Measurements from ENCODE around the gene INCA1.

INCA1 gene

DNA sequence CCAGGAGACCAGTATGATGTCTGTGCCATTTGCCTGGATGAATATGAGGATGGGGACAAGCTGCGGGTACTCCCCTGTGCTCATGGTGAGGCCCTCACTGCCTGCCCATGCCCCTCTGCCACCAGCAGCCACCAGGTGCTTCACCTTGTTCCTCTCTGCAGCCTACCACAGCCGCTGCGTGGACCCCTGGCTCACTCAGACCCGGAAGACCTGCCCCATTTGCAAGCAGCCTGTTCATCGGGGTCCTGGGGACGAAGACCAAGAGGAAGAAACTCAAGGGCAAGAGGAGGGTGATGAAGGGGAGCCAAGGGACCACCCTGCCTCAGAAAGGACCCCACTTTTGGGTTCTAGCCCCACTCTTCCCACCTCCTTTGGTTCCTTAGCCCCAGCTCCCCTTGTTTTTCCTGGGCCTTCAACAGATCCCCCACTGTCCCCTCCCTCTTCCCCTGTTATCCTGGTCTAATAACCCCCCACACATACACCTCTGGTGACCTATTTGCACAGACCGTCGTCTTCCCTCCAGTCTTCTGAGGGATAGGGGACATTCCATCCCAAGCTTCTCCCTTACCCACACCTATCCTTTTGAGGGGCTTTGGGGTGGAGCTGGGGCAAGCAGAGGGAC is 52.7 kb downstream of the INCA1 start:
- H3K27me3 ChIP-seq (ENCODE audit: control insufficient read depth in 2 of 2, insufficient read depth in 2 of 2, low read length in 2 of 2), result no peaks in the 10 kb centered on the region
- H3K4me3 ChIP-seq (ENCODE audit: low read length in 2 of 2), result peak overlapping the region in 1 of 2 donors; percentile 54
- no peaks in the 10 kb centered on the region for H3K9me3 ChIP-seq (ENCODE audit: control insufficient read depth in 2 of 2, low read length in 2 of 2)
- peaks cover 37 to 40% of the 10 kb centered on the region in 2 donors for H3K4me1 ChIP-seq (ENCODE audit: control insufficient read depth in 2 of 2, insufficient read depth in 2 of 2, low read length in 2 of 2)
- peaks cover 40 to 42% of the 10 kb centered on the region in 2 donors for H3K36me3 ChIP-seq (ENCODE audit: control insufficient read depth in 2 of 2, insufficient read depth in 2 of 2, low read length in 2 of 2)
- peak overlapping the region; percentile 73 to 100 for H3K27ac ChIP-seq (ENCODE audit: low read depth in 2 of 2, low read length in 2 of 2)
- H3K9ac ChIP-seq (ENCODE audit: low read depth in 1 of 2, low read length in 2 of 2), result peak overlapping the region; percentile 11 to 41

DNA sequence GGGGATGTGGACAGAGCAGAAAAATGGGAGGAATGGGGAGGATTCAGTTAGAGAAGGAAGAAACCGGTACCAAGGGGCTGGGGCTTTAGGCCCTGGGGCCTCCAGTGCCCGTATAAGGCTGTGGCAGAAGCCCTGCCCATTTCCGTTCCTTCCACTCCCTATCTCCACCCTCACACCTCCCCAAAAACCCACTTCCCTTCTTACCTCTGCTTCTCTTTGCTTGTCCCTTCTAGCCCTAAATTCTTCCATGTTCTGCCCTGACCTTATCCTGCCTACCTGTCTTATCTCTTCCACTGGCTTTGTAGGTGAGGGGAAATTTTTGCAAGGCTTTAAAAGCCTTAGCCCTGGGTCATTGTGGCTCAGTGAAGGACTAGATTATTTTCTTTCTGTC is 53.2 kb downstream of the INCA1 start:
- H3K27ac ChIP-seq (ENCODE audit: low read depth in 2 of 2, low read length in 2 of 2), result peak overlapping the region; percentile 73 to 100
- no peaks in the 10 kb centered on the region for H3K9me3 ChIP-seq (ENCODE audit: control insufficient read depth in 2 of 2, low read length in 2 of 2)
- H3K4me1 ChIP-seq (ENCODE audit: control insufficient read depth in 2 of 2, insufficient read depth in 2 of 2, low read length in 2 of 2), result peaks cover 39 to 42% of the 10 kb centered on the region in 2 donors
- no peaks in the 10 kb centered on the region for H3K27me3 ChIP-seq (ENCODE audit: control insufficient read depth in 2 of 2, insufficient read depth in 2 of 2, low read length in 2 of 2)
- H3K36me3 ChIP-seq (ENCODE audit: control insufficient read depth in 2 of 2, insufficient read depth in 2 of 2, low read length in 2 of 2), result peaks cover 40 to 42% of the 10 kb centered on the region in 2 donors
- H3K9ac ChIP-seq (ENCODE audit: low read depth in 1 of 2, low read length in 2 of 2), result peak overlapping the region in 1 of 2 donors; percentile 32
- peak overlapping the region in 1 of 2 donors; percentile 54 for H3K4me3 ChIP-seq (ENCODE audit: low read length in 2 of 2)

DNA sequence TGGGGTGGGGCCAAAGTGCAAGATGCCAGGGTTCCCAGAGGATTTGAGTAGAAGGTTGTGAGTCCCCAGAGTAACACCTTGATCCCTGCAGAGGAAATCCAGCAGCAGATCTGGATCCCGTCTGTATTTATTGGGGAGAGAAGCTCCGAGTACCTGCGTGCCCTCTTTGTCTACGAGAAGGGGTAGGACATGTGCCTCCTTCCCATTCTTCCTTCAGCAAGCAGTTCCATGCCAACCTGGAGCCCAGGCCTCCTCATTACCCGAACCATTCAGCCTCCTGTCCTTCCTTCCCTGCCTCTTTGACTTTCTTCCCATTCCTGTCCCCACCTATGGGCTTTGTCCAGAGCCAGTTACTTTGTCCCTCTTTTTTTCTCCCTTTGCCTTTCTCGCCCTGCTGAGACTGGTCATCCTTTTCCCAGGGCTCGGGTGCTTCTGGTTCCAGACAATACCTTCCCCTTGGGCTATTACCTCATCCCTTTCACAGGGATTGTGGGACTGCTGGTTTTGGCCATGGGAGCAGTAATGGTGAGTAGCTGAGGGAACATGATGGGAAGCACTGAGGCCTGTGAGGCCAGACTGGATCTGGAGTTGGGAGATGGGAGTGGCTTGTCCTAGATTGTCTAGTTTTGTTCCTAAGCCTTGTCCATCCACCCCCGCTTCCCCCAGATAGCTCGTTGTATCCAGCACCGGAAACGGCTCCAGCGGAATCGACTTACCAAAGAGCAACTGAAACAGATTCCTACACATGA is 54.4 kb downstream of the INCA1 start:
- H3K27me3 ChIP-seq (ENCODE audit: control insufficient read depth in 2 of 2, insufficient read depth in 2 of 2, low read length in 2 of 2), result no peaks in the 10 kb centered on the region
- no peaks in the 10 kb centered on the region for H3K9me3 ChIP-seq (ENCODE audit: control insufficient read depth in 2 of 2, low read length in 2 of 2)
- peaks cover 45 to 47% of the 10 kb centered on the region in 2 donors for H3K36me3 ChIP-seq (ENCODE audit: control insufficient read depth in 2 of 2, insufficient read depth in 2 of 2, low read length in 2 of 2)
- H3K9ac ChIP-seq (ENCODE audit: low read depth in 1 of 2, low read length in 2 of 2), result no peak overlapping the region
- H3K27ac ChIP-seq (ENCODE audit: low read depth in 2 of 2, low read length in 2 of 2), result peak overlapping the region in 1 of 2 donors; percentile 2
- H3K4me3 ChIP-seq (ENCODE audit: low read length in 2 of 2), result no peak overlapping the region
- peaks cover 52 to 54% of the 10 kb centered on the region in 2 donors for H3K4me1 ChIP-seq (ENCODE audit: control insufficient read depth in 2 of 2, insufficient read depth in 2 of 2, low read length in 2 of 2)

- Histone ChIP-seq H3K36me3 (ENCODE audit: control insufficient read depth in 2 of 2, insufficient read depth in 2 of 2, low read length in 2 of 2) (peaks cover 48 to 58% of the 10 kb centered on the region in 2 donors), H3K27ac (ENCODE audit: low read depth in 2 of 2, low read length in 2 of 2) (peak overlapping the region; percentile 89 to 91)
Measured at GRCh38 chr17:4941319-4941610, 56.1 kb downstream of the INCA1 start.

GRCh38 chr17:4940555-4941318 is 56.6 kb downstream of the INCA1 start:
- Histone ChIP-seq H3K4me3 (ENCODE audit: low read length in 2 of 2) (peak overlapping the region; percentile 79 to 87), H3K9ac (ENCODE audit: low read depth in 1 of 2, low read length in 2 of 2) (peak overlapping the region; percentile 92 to 99), H3K36me3 (ENCODE audit: control insufficient read depth in 2 of 2, insufficient read depth in 2 of 2, low read length in 2 of 2) (peaks cover 43 to 57% of the 10 kb centered on the region in 2 donors), H3K27me3 (ENCODE audit: control insufficient read depth in 2 of 2, insufficient read depth in 2 of 2, low read length in 2 of 2) (no peaks in the 10 kb centered on the region), H3K4me1 (ENCODE audit: control insufficient read depth in 2 of 2, insufficient read depth in 2 of 2, low read length in 2 of 2) (peaks cover 41% of the 10 kb centered on the region in 2 donors), H3K9me3 (ENCODE audit: control insufficient read depth in 2 of 2, low read length in 2 of 2) (no peaks in the 10 kb centered on the region), H3K27ac (ENCODE audit: low read depth in 2 of 2, low read length in 2 of 2) (peak overlapping the region; percentile 89 to 91)

More at GRCh38 chr17:4941319-4941610, 56.1 kb downstream of the INCA1 start:
- H3K27me3 ChIP-seq (ENCODE audit: control insufficient read depth in 2 of 2, insufficient read depth in 2 of 2, low read length in 2 of 2), result no peaks in the 10 kb centered on the region
- H3K4me3 ChIP-seq (ENCODE audit: low read length in 2 of 2), result peak overlapping the region; percentile 79 to 87
- H3K9ac ChIP-seq (ENCODE audit: low read depth in 1 of 2, low read length in 2 of 2), result peak overlapping the region; percentile 92 to 99
- H3K4me1 ChIP-seq (ENCODE audit: control insufficient read depth in 2 of 2, insufficient read depth in 2 of 2, low read length in 2 of 2), result peaks cover 46% of the 10 kb centered on the region in 2 donors
- no peaks in the 10 kb centered on the region for H3K9me3 ChIP-seq (ENCODE audit: control insufficient read depth in 2 of 2, low read length in 2 of 2)

- Histone ChIP-seq H3K27ac (ENCODE audit: low read depth in 2 of 2, low read length in 2 of 2) (peak within 1 kb of the TSS; percentile 89 to 91), H3K36me3 (ENCODE audit: control insufficient read depth in 2 of 2, insufficient read depth in 2 of 2, low read length in 2 of 2) (peaks cover 41 to 49% of the 10 kb centered on the region in 2 donors), H3K4me1 (ENCODE audit: control insufficient read depth in 2 of 2, insufficient read depth in 2 of 2, low read length in 2 of 2) (peaks cover 33 to 34% of the 10 kb centered on the region in 2 donors), H3K9me3 (ENCODE audit: control insufficient read depth in 2 of 2, low read length in 2 of 2) (no peaks in the 10 kb centered on the region), H3K4me3 (ENCODE audit: low read length in 2 of 2) (peak within 1 kb of the TSS; percentile 79 to 87), H3K9ac (ENCODE audit: low read depth in 1 of 2, low read length in 2 of 2) (peak within 1 kb of the TSS; percentile 92 to 99), H3K27me3 (ENCODE audit: control insufficient read depth in 2 of 2, insufficient read depth in 2 of 2, low read length in 2 of 2) (no peaks in the 10 kb centered on the region)
Measured at GRCh38 chr17:4939796-4940554, 57.3 kb downstream of the INCA1 start, which contains the start of the genes RNF167 and SLC25A11. TSS of gene RNF167 (plus strand) at chr17:4940268. CDS start at chr17:4940910, 642 bp downstream. TSS of gene SLC25A11 (minus strand) at chr17:4940046. CDS start at chr17:4939910, 136 bp downstream.

- no peaks in the 10 kb centered on the region for H3K27me3 ChIP-seq (ENCODE audit: control insufficient read depth in 2 of 2, insufficient read depth in 2 of 2, low read length in 2 of 2)
- peak overlapping the region; percentile 79 to 87 for H3K4me3 ChIP-seq (ENCODE audit: low read length in 2 of 2)
- peaks cover 29 to 31% of the 10 kb centered on the region in 2 donors for H3K4me1 ChIP-seq (ENCODE audit: control insufficient read depth in 2 of 2, insufficient read depth in 2 of 2, low read length in 2 of 2)
- H3K9me3 ChIP-seq (ENCODE audit: control insufficient read depth in 2 of 2, low read length in 2 of 2), result no peaks in the 10 kb centered on the region
- H3K9ac ChIP-seq (ENCODE audit: low read depth in 1 of 2, low read length in 2 of 2), result peak overlapping the region; percentile 92 to 99
- peaks cover 36 to 45% of the 10 kb centered on the region in 2 donors for H3K36me3 ChIP-seq (ENCODE audit: control insufficient read depth in 2 of 2, insufficient read depth in 2 of 2, low read length in 2 of 2)
- H3K27ac ChIP-seq (ENCODE audit: low read depth in 2 of 2, low read length in 2 of 2), result peak overlapping the region; percentile 89 to 91
Measured at GRCh38 chr17:4939546-4939795, 57.9 kb downstream of the INCA1 start.

DNA sequence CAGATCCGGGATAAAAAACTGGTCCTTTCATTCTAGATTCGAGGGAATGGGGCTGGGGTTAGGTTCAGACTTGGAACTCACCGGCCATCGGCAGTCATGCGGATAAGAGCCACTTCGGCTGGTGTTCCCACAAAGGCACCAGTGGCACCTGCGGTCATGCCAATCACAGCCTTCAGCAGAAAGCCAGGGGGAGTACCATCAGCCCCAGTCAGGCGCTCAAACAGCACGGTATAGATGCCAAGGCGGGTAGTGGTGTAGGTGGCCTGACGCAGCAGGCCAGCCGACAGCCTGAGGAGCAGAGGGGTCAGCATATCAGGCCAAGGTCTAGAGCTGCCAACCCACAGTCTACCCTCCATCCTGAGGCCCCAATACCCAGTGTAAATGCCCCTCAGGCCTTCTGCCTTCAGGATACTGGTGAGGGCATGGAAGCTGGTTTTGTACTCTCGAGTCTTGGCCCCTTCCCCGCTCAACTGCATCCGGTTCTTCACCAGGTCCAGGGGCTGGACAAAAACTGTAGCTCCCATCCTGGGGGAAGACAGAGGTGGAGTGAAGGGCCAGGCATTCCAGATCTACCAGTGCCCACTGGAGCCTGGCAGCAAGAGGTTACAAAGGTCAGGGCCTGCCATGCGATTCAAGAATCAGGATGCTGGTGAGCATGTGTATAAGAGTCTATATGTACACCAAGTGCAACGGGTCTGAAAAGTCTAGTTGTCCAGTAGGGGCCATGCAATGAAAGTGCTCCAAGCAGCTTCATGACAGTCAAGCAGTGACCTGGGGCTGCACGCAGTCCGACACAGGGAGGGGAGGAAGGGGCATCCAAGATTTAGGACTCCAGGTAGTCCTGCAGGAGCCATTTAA is 58.4 kb downstream of the INCA1 start:
- Histone ChIP-seq H3K4me3 (ENCODE audit: low read length in 2 of 2) (peak overlapping the region; percentile 79 to 87), H3K27me3 (ENCODE audit: control insufficient read depth in 2 of 2, insufficient read depth in 2 of 2, low read length in 2 of 2) (no peaks in the 10 kb centered on the region), H3K9me3 (ENCODE audit: control insufficient read depth in 2 of 2, low read length in 2 of 2) (no peaks in the 10 kb centered on the region), H3K4me1 (ENCODE audit: control insufficient read depth in 2 of 2, insufficient read depth in 2 of 2, low read length in 2 of 2) (peaks cover 31 to 35% of the 10 kb centered on the region in 2 donors), H3K9ac (ENCODE audit: low read depth in 1 of 2, low read length in 2 of 2) (peak overlapping the region; percentile 92 to 99), H3K27ac (ENCODE audit: low read depth in 2 of 2, low read length in 2 of 2) (peak overlapping the region; percentile 89 to 91), H3K36me3 (ENCODE audit: control insufficient read depth in 2 of 2, insufficient read depth in 2 of 2, low read length in 2 of 2) (peaks cover 32 to 39% of the 10 kb centered on the region in 2 donors)

Data from mucosa of rectum (tissue), 2 donors.